Measurements from ENCODE around the gene MTREX. TPM values are rescaled to one million over a fixed set of nuclear protein-coding genes. Genes with fewer than 3 reads are reported as not detected.

The MTREX gene
- total RNA-seq, 2 experiments from 2014 or later, result 50.9 to 54.5 TPM

DNA sequence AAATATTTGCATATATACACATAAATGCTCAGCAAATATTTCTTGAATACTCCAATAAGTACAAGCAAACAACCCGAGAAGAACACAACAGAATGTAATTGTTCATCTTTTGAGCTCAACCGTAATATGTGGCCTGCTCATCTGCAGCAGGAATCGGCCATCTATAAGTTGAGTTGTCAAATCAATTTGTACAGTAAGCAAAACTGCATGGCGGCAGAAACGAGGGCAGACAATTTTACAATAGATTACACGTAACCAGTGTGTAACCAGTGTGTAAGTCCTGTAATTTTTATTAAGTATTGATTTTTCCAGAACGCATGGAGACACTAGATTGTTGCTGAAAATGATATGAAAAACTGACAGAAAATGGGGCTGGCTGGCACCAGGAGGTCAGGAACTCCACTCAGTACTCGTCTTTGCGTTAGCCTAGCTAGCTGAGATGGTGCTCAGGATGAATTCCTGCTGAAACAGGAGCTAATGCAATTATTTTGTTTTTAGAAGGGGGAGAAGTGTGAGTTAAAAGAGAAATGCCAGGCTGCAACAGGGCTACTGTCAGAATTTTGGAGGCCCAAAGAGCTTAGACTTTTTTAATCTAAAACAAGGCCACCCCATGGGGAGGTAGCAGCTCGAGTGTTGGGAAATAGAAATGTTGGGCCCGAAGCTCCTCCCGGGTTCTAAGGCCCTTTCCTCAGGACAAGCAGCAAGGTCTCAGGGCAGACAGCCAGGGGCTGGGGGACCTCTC, 977 bp upstream of the MTREX start:
- H3K27me3 ChIP-seq (ENCODE audit: control insufficient read depth in 1 of 2, insufficient read depth in 2 of 2, low read length in 2 of 2), result no peaks in the 10 kb centered on the region
- ATAC-seq (ENCODE audit: poor library complexity), result no peak
- peak overlapping the region; percentile 88 to 90 for H3K27ac ChIP-seq (ENCODE audit: low read depth in 1 of 2, low read length in 2 of 2)
- Mint-ChIP-seq H3K27me3 (no peaks in the 10 kb centered on the region), H3K36me3 (ENCODE audit: low read depth) (peaks cover 17% of the 10 kb centered on the region), H3K9me3 (no peaks in the 10 kb centered on the region), H3K4me1 (ENCODE audit: low read depth) (peaks cover 35% of the 10 kb centered on the region), H3K27ac (no peak overlapping the region), H3K4me3 (no peak overlapping the region)
- intact Hi-C loops (cut with DNase I, micrococcal nuclease), result loop anchor here (2.0 to 10.0 kb wide), 7 partner anchors 132 to 1865 kb away; partner anchors contain the start of genes CDC20B (in 1 of the 2), GPBP1 (in 1 of the 2), GZMA (in 1 of the 2) and SLC38A9 (in 1 of the 2)
- ChIA-PET POLR2A (interaction anchor here (0.6 to 2.6 kb wide), 17 partner anchors 8 to 1867 kb away, joined by 3 to 27 read pairs (median 4); partner anchors contain the start of genes GPBP1 and GPX8), CTCF (interaction anchor here (0.6 to 1.3 kb wide), 3 partner anchors 10 to 789 kb away, joined by 3 to 5 read pairs (median 3); partner anchors contain the start of gene SNX18)
- peak in 1 of 14 experiments; percentile 2 for DNase-seq
- peak overlapping the region; percentile 94 for H3K4me3 ChIP-seq (ENCODE audit: low read length)
- peaks cover 29% of the 10 kb centered on the region for H3K4me1 ChIP-seq (ENCODE audit: insufficient read depth, low read length)
- no peaks in the 10 kb centered on the region for H3K9me3 ChIP-seq (ENCODE audit: control insufficient read depth in 1 of 2, insufficient read depth in 1 of 2, low read length in 2 of 2)
- TF ChIP-seq, protein P1, sequence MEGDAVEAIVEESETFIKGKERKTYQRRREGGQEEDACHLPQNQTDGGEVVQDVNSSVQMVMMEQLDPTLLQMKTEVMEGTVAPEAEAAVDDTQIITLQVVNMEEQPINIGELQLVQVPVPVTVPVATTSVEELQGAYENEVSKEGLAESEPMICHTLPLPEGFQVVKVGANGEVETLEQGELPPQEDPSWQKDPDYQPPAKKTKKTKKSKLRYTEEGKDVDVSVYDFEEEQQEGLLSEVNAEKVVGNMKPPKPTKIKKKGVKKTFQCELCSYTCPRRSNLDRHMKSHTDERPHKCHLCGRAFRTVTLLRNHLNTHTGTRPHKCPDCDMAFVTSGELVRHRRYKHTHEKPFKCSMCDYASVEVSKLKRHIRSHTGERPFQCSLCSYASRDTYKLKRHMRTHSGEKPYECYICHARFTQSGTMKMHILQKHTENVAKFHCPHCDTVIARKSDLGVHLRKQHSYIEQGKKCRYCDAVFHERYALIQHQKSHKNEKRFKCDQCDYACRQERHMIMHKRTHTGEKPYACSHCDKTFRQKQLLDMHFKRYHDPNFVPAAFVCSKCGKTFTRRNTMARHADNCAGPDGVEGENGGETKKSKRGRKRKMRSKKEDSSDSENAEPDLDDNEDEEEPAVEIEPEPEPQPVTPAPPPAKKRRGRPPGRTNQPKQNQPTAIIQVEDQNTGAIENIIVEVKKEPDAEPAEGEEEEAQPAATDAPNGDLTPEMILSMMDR (IDR thresholded peaks at IDR 0.05), result no peak
- no peaks in the 10 kb centered on the region for H3K36me3 ChIP-seq (ENCODE audit: insufficient read depth, low read length)

DNA sequence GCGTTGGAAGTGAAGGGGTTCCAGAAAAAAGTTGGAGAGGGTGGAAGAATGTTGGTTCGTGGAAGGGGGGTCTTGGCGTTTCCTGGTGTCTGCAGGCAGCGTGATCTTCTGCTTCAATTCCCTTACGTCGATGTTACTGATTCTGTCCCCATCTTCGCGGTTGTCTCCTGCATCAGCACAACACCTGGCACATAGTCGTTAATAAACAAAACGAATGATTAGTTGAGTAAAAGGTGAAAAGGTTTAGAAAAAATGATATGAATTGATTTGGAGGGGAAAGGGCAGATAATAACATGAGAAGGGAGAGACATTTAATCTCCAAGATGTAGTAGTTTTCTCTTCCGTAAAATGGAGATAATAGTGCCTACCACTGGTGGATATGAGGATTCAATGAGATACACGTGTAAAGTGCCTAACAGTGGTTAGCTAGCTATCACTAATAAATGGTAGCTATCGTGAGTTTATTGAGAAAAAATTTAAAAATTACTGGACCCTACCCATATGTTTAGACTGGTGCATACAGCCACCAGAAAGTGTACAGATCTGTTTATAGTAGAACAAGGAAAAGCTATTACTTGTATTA, 556 bp downstream of the MTREX start:
- ChIA-PET CTCF (no interaction called here), POLR2A (interaction anchor here (0.8 to 2.6 kb wide), 18 partner anchors 9 to 1865 kb away, joined by 3 to 27 read pairs (median 4); partner anchors contain the start of genes GPBP1 and IL6ST)
- TF ChIP-seq, protein P1 (IDR thresholded peaks at IDR 0.05), result no peak
- ATAC-seq (ENCODE audit: poor library complexity) (peak; percentile 10), DNase-seq (peak in 6 of 14 experiments; percentile 1 to 52 (median 26))
- Mint-ChIP-seq H3K4me1 (ENCODE audit: low read depth) (peaks cover 32% of the 10 kb centered on the region), H3K36me3 (ENCODE audit: low read depth) (peaks cover 16% of the 10 kb centered on the region), H3K27me3 (no peaks in the 10 kb centered on the region), H3K27ac (no peak overlapping the region), H3K9me3 (no peaks in the 10 kb centered on the region), H3K4me3 (no peak overlapping the region)
- Histone ChIP-seq H3K4me3 (ENCODE audit: low read length) (peak overlapping the region; percentile 94), H3K36me3 (ENCODE audit: insufficient read depth, low read length) (no peaks in the 10 kb centered on the region), H3K27ac (ENCODE audit: low read depth in 1 of 2, low read length in 2 of 2) (peak overlapping the region; percentile 88 to 90), H3K4me1 (ENCODE audit: insufficient read depth, low read length) (peaks cover 32% of the 10 kb centered on the region), H3K9me3 (ENCODE audit: control insufficient read depth in 1 of 2, insufficient read depth in 1 of 2, low read length in 2 of 2) (no peaks in the 10 kb centered on the region), H3K27me3 (ENCODE audit: control insufficient read depth in 1 of 2, insufficient read depth in 2 of 2, low read length in 2 of 2) (no peaks in the 10 kb centered on the region)
- intact Hi-C loops (cut with DNase I, micrococcal nuclease), result loop anchor here (2.0 to 10.0 kb wide), 7 partner anchors 16 to 1864 kb away; partner anchors contain the start of genes CDC20B (in 1 of the 2), GPBP1 (in 1 of the 2), GZMA (in 1 of the 2) and SNX18 (in 1 of the 2)

DNA sequence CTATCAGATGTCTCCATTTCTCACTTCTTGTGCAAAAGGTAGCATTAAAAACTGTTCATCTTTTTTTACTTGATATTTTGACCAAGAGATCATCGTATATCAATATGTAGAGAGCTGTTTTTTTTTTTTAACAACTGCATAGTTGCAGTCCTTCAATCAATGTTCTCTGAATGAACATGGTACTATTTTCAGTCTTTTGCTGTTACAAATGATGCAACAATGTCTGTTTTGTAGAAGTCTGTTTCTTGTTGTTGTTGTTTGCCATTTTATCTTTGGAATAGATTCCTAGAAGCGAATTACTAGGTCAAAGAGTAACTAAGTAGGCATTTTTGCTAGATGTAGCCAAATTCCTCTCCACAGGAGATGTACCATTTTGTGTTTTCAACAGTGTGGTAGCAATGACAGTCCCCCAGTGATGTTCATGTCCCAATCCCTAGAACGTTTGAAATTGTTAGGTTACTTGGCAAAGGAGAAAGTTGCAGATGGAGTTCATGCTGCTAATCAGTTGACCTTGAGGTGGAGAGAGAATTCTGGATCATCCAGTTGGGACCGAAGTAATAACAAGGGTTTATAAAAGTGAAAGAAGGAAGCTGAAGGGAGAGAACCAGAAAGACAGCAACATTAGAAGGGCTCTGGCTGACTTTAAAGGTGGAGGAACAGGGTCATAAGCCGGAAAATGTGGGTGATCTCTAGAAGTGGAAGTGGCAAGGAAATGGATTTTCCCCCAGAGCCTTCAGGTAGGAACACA, 6.3 kb downstream of the MTREX start:
- ATAC-seq (ENCODE audit: poor library complexity) (no peak), DNase-seq (no peak)
- no peaks in the 10 kb centered on the region for H3K9me3 Mint-ChIP-seq
- Histone ChIP-seq H3K27ac (ENCODE audit: low read depth in 1 of 2, low read length in 2 of 2) (no peak overlapping the region), H3K4me1 (ENCODE audit: insufficient read depth, low read length) (peaks cover 18% of the 10 kb centered on the region), H3K9me3 (ENCODE audit: control insufficient read depth in 1 of 2, insufficient read depth in 1 of 2, low read length in 2 of 2) (no peaks in the 10 kb centered on the region), H3K4me3 (ENCODE audit: low read length) (no peak overlapping the region), H3K27me3 (ENCODE audit: control insufficient read depth in 1 of 2, insufficient read depth in 2 of 2, low read length in 2 of 2) (no peaks in the 10 kb centered on the region), H3K36me3 (ENCODE audit: insufficient read depth, low read length) (no peaks in the 10 kb centered on the region)
- intact Hi-C loops (cut with DNase I, micrococcal nuclease), result no loop called here
- peak overlapping the region; percentile 2 for H3K4me3 Mint-ChIP-seq
- TF ChIP-seq, protein P1 (IDR thresholded peaks at IDR 0.05), result no peak
- H3K27ac Mint-ChIP-seq, result no peak overlapping the region
- CTCF ChIA-PET, result no interaction called here
- POLR2A ChIA-PET, result no interaction called here
- H3K27me3 Mint-ChIP-seq, result no peaks in the 10 kb centered on the region
- peaks cover 75% of the 10 kb centered on the region for H3K4me1 Mint-ChIP-seq (ENCODE audit: low read depth)
- peaks cover 46% of the 10 kb centered on the region for H3K36me3 Mint-ChIP-seq (ENCODE audit: low read depth)
